ENCODE measurements around the gene INPP1.

- TF ChIP-seq POLR2A (IDR thresholded peaks at IDR 0.05) = no peak
- no peak for TF ChIP-seq CTCF (IDR thresholded peaks at IDR 0.05)
Observed at GRCh38 chr2:190360965-190361364, 17.6 kb downstream of the INPP1 start.

Data from right lobe of liver (tissue), 4 donors.